ENCODE results near the gene TBC1D13.
"Not testable (repeated sequence)": the region's sequence is repeated elsewhere in the genome, so short reads cannot be mapped to it uniquely, and the experiment has no call there.

Gene TBC1D13

GRCh38 chr9:128768606-128769005 lies 18.4 kb upstream of the TBC1D13 start:
- Histone ChIP-seq H3K4me3 (ENCODE audit: low read length in 2 of 2) (no peak overlapping the region), H3K27ac (ENCODE audit: low read length) (no peak overlapping the region), H3K9me3 (ENCODE audit: control insufficient read depth in 2 of 2, low read length in 2 of 2) (no peaks in the 10 kb centered on the region), H3K27me3 (ENCODE audit: control insufficient read depth in 1 of 2, insufficient read depth in 2 of 2, low read length in 2 of 2) (no peaks in the 10 kb centered on the region), H3K36me3 (ENCODE audit: control insufficient read depth in 2 of 2, insufficient read depth in 2 of 2, low read length in 2 of 2) (peaks cover 6 to 10% of the 10 kb centered on the region in 2 donors), H3K9ac (ENCODE audit: low read length in 2 of 2) (peak overlapping the region in 1 of 2 donors; percentile 9), H3K4me1 (ENCODE audit: control insufficient read depth, insufficient read depth, low read length) (peaks cover 23% of the 10 kb centered on the region)

DNA sequence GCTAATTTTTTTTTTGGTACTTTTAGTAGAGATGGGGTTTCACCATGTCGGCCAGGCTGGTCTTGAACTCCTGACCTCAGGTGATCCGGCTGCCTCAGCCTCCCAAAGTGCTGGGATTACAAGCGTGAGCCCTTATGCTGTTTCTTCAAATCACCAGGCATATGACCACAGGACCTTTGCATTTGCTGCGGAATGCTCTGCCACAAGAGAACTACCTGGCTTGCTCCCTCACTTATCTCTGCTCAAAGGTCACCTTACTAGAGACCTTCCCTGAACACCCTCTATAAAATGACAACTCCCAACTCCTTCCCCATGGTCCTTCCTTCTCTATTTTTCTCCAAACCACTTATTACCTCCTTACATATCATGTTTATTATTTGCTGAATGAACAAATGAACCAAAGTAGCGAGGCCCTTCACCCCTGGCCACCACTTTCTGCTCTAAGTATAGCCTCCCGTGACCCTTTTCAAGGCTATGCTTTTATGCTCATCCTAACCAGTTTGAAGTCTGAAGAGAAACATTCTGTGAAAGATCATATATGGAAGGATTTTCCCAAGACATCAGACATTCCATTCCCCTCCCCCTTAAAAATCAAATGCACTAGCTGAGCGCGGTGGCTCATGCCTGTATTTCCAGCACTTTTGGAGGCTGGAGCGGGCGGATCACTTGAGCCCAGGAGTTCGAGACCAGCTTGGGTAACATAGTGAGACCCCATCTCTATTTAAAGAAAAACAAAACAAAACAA lies 16.6 kb upstream of the TBC1D13 start:
- Histone ChIP-seq H3K9ac (ENCODE audit: low read length in 2 of 2) (peak overlapping the region; percentile 96), H3K36me3 (ENCODE audit: control insufficient read depth in 2 of 2, insufficient read depth in 2 of 2, low read length in 2 of 2) (peaks cover 0 to 7% of the 10 kb centered on the region in 2 donors), H3K9me3 (ENCODE audit: control insufficient read depth in 2 of 2, low read length in 2 of 2) (no peaks in the 10 kb centered on the region), H3K4me1 (ENCODE audit: control insufficient read depth, insufficient read depth, low read length) (peaks cover 21% of the 10 kb centered on the region), H3K27me3 (ENCODE audit: control insufficient read depth in 1 of 2, insufficient read depth in 2 of 2, low read length in 2 of 2) (no peaks in the 10 kb centered on the region), H3K27ac (ENCODE audit: low read length) (peak overlapping the region; percentile 88), H3K4me3 (ENCODE audit: low read length in 2 of 2) (peak overlapping the region; percentile 98 to 99)

DNA sequence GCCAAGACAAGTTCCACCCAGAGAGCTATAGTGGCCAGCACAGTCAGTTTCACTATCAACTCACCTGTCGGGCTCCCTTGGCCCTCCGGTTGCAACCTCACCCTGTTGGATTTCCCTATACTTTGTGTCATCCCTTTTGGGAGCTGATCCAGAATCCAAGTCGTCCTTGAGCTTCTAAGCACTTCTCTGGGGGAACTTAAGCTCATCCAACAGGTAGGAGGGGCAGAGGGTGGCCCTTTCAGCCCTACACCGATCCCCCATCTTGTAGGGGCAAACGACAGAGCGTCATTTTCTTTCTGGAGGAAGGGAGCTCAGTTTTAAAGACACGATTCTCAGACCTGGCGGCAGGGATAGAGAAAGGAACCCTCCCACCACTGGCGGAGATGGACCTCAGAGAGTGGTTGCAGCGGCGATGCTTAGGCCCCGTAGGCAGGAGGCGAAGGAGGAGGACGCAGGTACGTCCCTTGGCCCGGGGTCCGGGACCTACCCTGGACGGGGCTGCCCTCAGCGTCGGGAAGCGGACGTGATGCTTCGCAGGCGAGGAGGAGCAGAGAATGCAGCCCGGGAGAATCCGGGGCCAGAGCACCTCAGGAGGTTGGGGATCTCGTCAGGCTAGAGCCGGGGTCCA lies 15.8 kb upstream of the TBC1D13 start:
- Histone ChIP-seq H3K36me3 (ENCODE audit: control insufficient read depth in 2 of 2, insufficient read depth in 2 of 2, low read length in 2 of 2) (peaks cover 0 to 7% of the 10 kb centered on the region in 2 donors), H3K27ac (ENCODE audit: low read length) (peak overlapping the region; percentile 88), H3K4me3 (ENCODE audit: low read length in 2 of 2) (peak overlapping the region; percentile 98 to 99), H3K9me3 (ENCODE audit: control insufficient read depth in 2 of 2, low read length in 2 of 2) (no peaks in the 10 kb centered on the region), H3K4me1 (ENCODE audit: control insufficient read depth, insufficient read depth, low read length) (peaks cover 21% of the 10 kb centered on the region), H3K9ac (ENCODE audit: low read length in 2 of 2) (peak overlapping the region; percentile 96), H3K27me3 (ENCODE audit: control insufficient read depth in 1 of 2, insufficient read depth in 2 of 2, low read length in 2 of 2) (no peaks in the 10 kb centered on the region)

GRCh38 chr9:128771745-128772519 lies 15.1 kb upstream of the TBC1D13 start, which contains the start of gene ZER1:
Gene ZER1 (minus strand): TSS chr9:128771927. CDS start chr9:128755565, 16,362 bp downstream.
- H3K27ac ChIP-seq (ENCODE audit: low read length) = peak within 1 kb of the TSS; percentile 88
- H3K4me1 ChIP-seq (ENCODE audit: control insufficient read depth, insufficient read depth, low read length) = peaks cover 21% of the 10 kb centered on the region
- peak within 1 kb of the TSS; percentile 96 for H3K9ac ChIP-seq (ENCODE audit: low read length in 2 of 2)
- H3K9me3 ChIP-seq (ENCODE audit: control insufficient read depth in 2 of 2, low read length in 2 of 2) = no peaks in the 10 kb centered on the region
- peak within 1 kb of the TSS; percentile 98 to 99 for H3K4me3 ChIP-seq (ENCODE audit: low read length in 2 of 2)
- H3K27me3 ChIP-seq (ENCODE audit: control insufficient read depth in 1 of 2, insufficient read depth in 2 of 2, low read length in 2 of 2) = no peaks in the 10 kb centered on the region
- H3K36me3 ChIP-seq (ENCODE audit: control insufficient read depth in 2 of 2, insufficient read depth in 2 of 2, low read length in 2 of 2) = peaks cover 0 to 7% of the 10 kb centered on the region in 2 donors

DNA sequence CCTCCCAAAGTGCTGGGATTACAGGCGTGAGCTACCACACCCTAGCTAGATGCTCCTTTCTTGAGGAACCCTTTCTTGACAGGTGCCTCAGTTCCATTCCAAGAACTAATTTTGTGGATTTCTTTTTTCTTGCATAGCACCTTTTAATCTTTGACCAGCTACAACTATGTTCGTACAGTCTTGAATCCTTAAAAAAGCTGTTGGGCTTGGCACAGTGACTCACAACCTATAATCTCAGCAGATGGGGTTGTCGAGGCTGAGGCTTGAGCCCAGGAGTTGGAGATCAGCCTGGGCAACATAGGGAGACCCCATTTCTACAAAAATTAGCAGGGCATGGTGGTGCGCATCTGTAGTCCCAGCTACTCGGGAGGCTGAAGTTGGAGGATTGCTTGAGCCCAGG lies 14.0 kb upstream of the TBC1D13 start:
- Histone ChIP-seq H3K9ac (ENCODE audit: low read length in 2 of 2) (no peak overlapping the region), H3K4me1 (ENCODE audit: control insufficient read depth, insufficient read depth, low read length) (peaks cover 21% of the 10 kb centered on the region), H3K4me3 (ENCODE audit: low read length in 2 of 2) (no peak overlapping the region), H3K27ac (ENCODE audit: low read length) (no peak overlapping the region), H3K27me3 (ENCODE audit: control insufficient read depth in 1 of 2, insufficient read depth in 2 of 2, low read length in 2 of 2) (no peaks in the 10 kb centered on the region), H3K9me3 (ENCODE audit: control insufficient read depth in 2 of 2, low read length in 2 of 2) (no peaks in the 10 kb centered on the region), H3K36me3 (ENCODE audit: control insufficient read depth in 2 of 2, insufficient read depth in 2 of 2, low read length in 2 of 2) (peaks cover 0 to 2% of the 10 kb centered on the region in 2 donors)

DNA sequence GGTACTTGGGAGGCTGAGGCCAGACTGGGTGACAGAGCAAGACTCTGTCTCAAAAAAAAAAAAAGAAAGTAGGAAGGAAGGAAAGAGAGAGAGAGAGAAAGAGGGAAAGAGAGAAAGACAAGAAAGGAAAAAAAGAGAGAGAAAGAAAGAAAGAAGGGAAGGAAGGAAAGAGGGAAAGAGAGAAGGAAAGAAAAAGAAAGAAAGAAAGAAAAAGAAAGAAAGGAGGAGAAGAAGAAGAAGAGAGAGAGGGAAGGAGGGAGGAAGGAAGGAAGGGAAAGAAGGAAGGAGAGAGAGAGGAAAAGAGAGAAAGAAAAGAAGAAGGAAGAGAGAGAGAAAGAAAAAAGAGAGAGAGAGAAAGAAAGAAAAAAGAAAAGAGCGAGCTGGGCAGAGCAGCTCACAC lies 12.2 kb upstream of the TBC1D13 start:
- no peaks in the 10 kb centered on the region for H3K36me3 ChIP-seq (ENCODE audit: control insufficient read depth in 2 of 2, insufficient read depth in 2 of 2, low read length in 2 of 2)
- H3K4me1 ChIP-seq (ENCODE audit: control insufficient read depth, insufficient read depth, low read length) = peaks cover 15% of the 10 kb centered on the region
- no peak overlapping the region for H3K4me3 ChIP-seq (ENCODE audit: low read length in 2 of 2)

GRCh38 chr9:128780093-128780492 lies 7.0 kb upstream of the TBC1D13 start:
- H3K27me3 ChIP-seq (ENCODE audit: control insufficient read depth in 1 of 2, insufficient read depth in 2 of 2, low read length in 2 of 2); H3K9ac ChIP-seq (ENCODE audit: low read length in 2 of 2); H3K36me3 ChIP-seq (ENCODE audit: control insufficient read depth in 2 of 2, insufficient read depth in 2 of 2, low read length in 2 of 2); H3K9me3 ChIP-seq (ENCODE audit: control insufficient read depth in 2 of 2, low read length in 2 of 2); H3K27ac ChIP-seq (ENCODE audit: low read length); H3K4me3 ChIP-seq (ENCODE audit: low read length in 2 of 2); H3K4me1 ChIP-seq (ENCODE audit: control insufficient read depth, insufficient read depth, low read length): not testable (repeated sequence)

More for the DNA sequence above, 12.2 kb upstream of the TBC1D13 start:
- Histone ChIP-seq H3K9ac (ENCODE audit: low read length in 2 of 2) (no peak overlapping the region), H3K9me3 (ENCODE audit: control insufficient read depth in 2 of 2, low read length in 2 of 2) (no peaks in the 10 kb centered on the region), H3K27ac (ENCODE audit: low read length) (no peak overlapping the region), H3K27me3 (ENCODE audit: control insufficient read depth in 1 of 2, insufficient read depth in 2 of 2, low read length in 2 of 2) (no peaks in the 10 kb centered on the region)

GRCh38 chr9:128781187-128782070 lies 5.6 kb upstream of the TBC1D13 start:
- H3K4me3 ChIP-seq (ENCODE audit: low read length in 2 of 2) = no peak overlapping the region
- H3K4me1 ChIP-seq (ENCODE audit: control insufficient read depth, insufficient read depth, low read length) = peaks cover 3% of the 10 kb centered on the region
- no peaks in the 10 kb centered on the region for H3K36me3 ChIP-seq (ENCODE audit: control insufficient read depth in 2 of 2, insufficient read depth in 2 of 2, low read length in 2 of 2)
- no peaks in the 10 kb centered on the region for H3K27me3 ChIP-seq (ENCODE audit: control insufficient read depth in 1 of 2, insufficient read depth in 2 of 2, low read length in 2 of 2)
- no peak overlapping the region for H3K27ac ChIP-seq (ENCODE audit: low read length)
- no peaks in the 10 kb centered on the region for H3K9me3 ChIP-seq (ENCODE audit: control insufficient read depth in 2 of 2, low read length in 2 of 2)
- no peak overlapping the region for H3K9ac ChIP-seq (ENCODE audit: low read length in 2 of 2)

- Histone ChIP-seq H3K36me3 (ENCODE audit: control insufficient read depth in 2 of 2, insufficient read depth in 2 of 2, low read length in 2 of 2) (no peaks in the 10 kb centered on the region), H3K27ac (ENCODE audit: low read length) (no peak overlapping the region), H3K9ac (ENCODE audit: low read length in 2 of 2) (no peak overlapping the region), H3K27me3 (ENCODE audit: control insufficient read depth in 1 of 2, insufficient read depth in 2 of 2, low read length in 2 of 2) (no peaks in the 10 kb centered on the region), H3K4me1 (ENCODE audit: control insufficient read depth, insufficient read depth, low read length) (peaks cover 10% of the 10 kb centered on the region), H3K4me3 (ENCODE audit: low read length in 2 of 2) (no peak overlapping the region), H3K9me3 (ENCODE audit: control insufficient read depth in 2 of 2, low read length in 2 of 2) (no peaks in the 10 kb centered on the region)
Observed at GRCh38 chr9:128782669-128783068, 4.4 kb upstream of the TBC1D13 start.

- H3K4me3 ChIP-seq (ENCODE audit: low read length in 2 of 2) = no peak overlapping the region
- no peak overlapping the region for H3K27ac ChIP-seq (ENCODE audit: low read length)
- no peaks in the 10 kb centered on the region for H3K27me3 ChIP-seq (ENCODE audit: control insufficient read depth in 1 of 2, insufficient read depth in 2 of 2, low read length in 2 of 2)
- H3K4me1 ChIP-seq (ENCODE audit: control insufficient read depth, insufficient read depth, low read length) = peaks cover 18% of the 10 kb centered on the region
- peaks cover 0 to under 1% of the 10 kb centered on the region in 2 donors for H3K36me3 ChIP-seq (ENCODE audit: control insufficient read depth in 2 of 2, insufficient read depth in 2 of 2, low read length in 2 of 2)
- no peaks in the 10 kb centered on the region for H3K9me3 ChIP-seq (ENCODE audit: control insufficient read depth in 2 of 2, low read length in 2 of 2)
- H3K9ac ChIP-seq (ENCODE audit: low read length in 2 of 2) = no peak overlapping the region
Observed at GRCh38 chr9:128785427-128785826, 1.6 kb upstream of the TBC1D13 start.

All from stomach smooth muscle (tissue), 2 donors.